Mesodermal cell (in vitro differentiated cells): Measurements from ENCODE around the gene WDR83.
A peak's percentile ranks its signal among the peaks of the same experiment; 100 is the strongest.

ENCODE experiments used
- H3K27ac ChIP-seq: 2 replicates; pipeline ENCODE4 v1.7.0; 2013; ENCODE audit warnings: mild to moderate bottlenecking, low read depth, low read length, moderate library complexity; ENCODE audit not compliant: severe bottlenecking
- H3K36me3 ChIP-seq: 2 replicates; pipeline ENCODE4 v1.7.1; 2013; ENCODE audit warnings: mild to moderate bottlenecking, low read length, moderate library complexity; ENCODE audit not compliant: control insufficient read depth, insufficient read depth
- H3K4me1 ChIP-seq: one replicate; pipeline ENCODE4 v1.7.1; 2013; ENCODE audit warnings: mild to moderate bottlenecking, low read length; ENCODE audit not compliant: insufficient read depth, control insufficient read depth, poor library complexity, severe bottlenecking
- H3K4me3 ChIP-seq: 2 replicates; pipeline ENCODE4 v1.7.0; 2013; ENCODE audit warnings: low read length, control low read depth, mild to moderate bottlenecking; ENCODE audit not compliant: insufficient read depth, poor library complexity, severe bottlenecking; ENCODE audit errors: extremely low read depth
- H3K9me3 ChIP-seq: 2 replicates; pipeline ENCODE4 v1.7.1; 2013; ENCODE audit warnings: mild to moderate bottlenecking, low read length, moderate library complexity; ENCODE audit not compliant: control insufficient read depth
- WGBS, 2 experiments: methylation state at CpG; one replicate each; pipeline ENCODE4 v1.1.5; 2013; ENCODE audit warnings: missing lambda C conversion rate in 2 of 2; ENCODE audit not compliant: insufficient coverage in 2 of 2; 5-methylcytosine and 5-hydroxymethylcytosine counted together

WDR83 gene

DNA sequence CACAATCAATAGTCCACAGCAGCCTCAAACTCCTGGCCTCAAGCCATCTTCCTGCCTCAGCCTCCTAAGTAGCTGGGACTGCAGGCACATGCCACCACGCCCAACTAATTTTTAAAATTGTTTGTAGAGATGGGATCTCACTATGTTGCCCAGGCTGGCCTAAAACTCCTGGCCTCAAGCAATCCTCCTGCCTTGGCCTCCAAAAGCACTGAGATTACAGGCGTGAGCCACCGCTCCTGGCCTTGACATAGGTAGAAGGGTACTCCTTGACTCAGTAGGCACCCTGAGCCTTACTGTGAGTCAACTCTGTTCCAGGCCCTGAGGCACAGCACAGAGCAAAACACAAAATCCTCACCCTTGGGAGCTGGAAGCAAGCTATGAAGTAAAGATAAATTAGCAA lies 49.3 kb downstream of the WDR83 start:
- no peak overlapping the region for H3K27ac ChIP-seq
- peaks cover 89% of the 10 kb centered on the region for H3K36me3 ChIP-seq
- WGBS, 2 experiments = 85 to 100% methylated on average over 1 to 2 of the region's 3 CpGs

DNA sequence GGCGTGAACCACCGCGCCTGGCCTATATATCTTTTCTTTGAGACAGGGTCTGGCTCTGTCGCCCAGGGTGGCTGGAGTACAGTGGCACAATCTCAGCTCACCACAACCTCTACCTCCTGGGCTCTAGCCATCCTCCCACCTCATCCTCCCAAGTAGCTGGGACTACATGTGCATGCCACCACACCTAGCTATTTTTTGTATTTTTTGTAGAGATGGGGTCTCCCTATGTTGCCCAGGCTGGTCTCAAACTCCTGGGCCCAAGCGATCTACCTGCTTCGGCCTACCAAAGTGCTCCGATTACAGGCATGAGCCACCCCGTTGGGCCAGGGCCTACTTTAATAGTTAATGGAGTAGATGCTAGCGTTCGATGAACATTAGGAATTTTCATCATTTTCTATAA lies 53.7 kb downstream of the WDR83 start:
- no peaks in the 10 kb centered on the region for H3K4me1 ChIP-seq
- peak overlapping the region; percentile 93 for H3K27ac ChIP-seq
- peak overlapping the region; percentile 81 for H3K4me3 ChIP-seq
- no peaks in the 10 kb centered on the region for H3K9me3 ChIP-seq
- H3K36me3 ChIP-seq = peaks cover 54% of the 10 kb centered on the region
- 96 to 97% methylated on average over 8 of the region's 10 CpGs for WGBS, 2 experiments

More for the DNA sequence above, 49.3 kb downstream of the WDR83 start:
- no peaks in the 10 kb centered on the region for H3K9me3 ChIP-seq
- no peak overlapping the region for H3K4me3 ChIP-seq
- H3K4me1 ChIP-seq = no peaks in the 10 kb centered on the region

DNA sequence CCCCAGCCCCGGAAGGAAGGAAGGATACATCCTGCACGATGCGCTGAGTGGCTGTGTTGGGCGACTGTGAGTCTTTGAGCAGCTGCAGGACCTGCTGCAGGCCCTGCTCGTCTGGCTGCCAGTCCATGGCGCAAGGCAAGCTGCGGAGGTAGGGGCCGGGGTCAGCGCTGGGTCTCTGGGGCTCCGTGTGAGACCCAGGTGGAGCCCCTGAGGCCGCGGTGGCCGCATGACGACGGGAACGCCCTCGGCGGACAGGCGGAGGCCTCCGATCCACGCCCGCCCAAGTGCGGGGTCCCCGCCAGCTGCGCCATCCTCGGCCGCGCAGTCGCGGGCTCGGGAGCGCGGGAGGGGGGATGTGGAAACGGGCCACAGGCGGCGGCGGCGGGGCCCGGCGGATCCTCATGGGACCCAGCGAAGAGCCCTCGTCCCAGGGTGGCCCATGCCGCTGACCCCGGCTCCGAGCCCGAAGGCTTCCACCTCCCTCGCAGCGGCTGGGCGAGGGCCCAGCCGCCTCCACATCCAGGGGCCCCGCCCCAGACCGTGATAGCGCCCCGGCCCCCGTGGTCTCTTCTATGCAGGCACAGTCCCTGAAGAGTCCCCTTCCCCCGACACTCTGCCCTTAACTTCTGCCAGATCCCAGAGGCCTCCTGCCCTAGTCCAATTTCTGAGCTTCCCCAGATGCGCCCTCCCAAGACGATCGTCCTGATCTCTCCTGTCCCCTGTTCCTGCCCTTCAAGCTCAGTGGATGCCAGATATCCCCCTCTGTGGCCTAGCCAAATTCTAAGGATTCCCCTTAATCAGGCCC lies 54.4 kb downstream of the WDR83 start:
- Histone ChIP-seq H3K4me1 (no peaks in the 10 kb centered on the region), H3K36me3 (peaks cover 46% of the 10 kb centered on the region), H3K4me3 (peak overlapping the region; percentile 81), H3K9me3 (no peaks in the 10 kb centered on the region), H3K27ac (peak overlapping the region; percentile 93)
- 12 to 19% methylated on average over 36 to 51 of the region's 59 CpGs for WGBS, 2 experiments

DNA sequence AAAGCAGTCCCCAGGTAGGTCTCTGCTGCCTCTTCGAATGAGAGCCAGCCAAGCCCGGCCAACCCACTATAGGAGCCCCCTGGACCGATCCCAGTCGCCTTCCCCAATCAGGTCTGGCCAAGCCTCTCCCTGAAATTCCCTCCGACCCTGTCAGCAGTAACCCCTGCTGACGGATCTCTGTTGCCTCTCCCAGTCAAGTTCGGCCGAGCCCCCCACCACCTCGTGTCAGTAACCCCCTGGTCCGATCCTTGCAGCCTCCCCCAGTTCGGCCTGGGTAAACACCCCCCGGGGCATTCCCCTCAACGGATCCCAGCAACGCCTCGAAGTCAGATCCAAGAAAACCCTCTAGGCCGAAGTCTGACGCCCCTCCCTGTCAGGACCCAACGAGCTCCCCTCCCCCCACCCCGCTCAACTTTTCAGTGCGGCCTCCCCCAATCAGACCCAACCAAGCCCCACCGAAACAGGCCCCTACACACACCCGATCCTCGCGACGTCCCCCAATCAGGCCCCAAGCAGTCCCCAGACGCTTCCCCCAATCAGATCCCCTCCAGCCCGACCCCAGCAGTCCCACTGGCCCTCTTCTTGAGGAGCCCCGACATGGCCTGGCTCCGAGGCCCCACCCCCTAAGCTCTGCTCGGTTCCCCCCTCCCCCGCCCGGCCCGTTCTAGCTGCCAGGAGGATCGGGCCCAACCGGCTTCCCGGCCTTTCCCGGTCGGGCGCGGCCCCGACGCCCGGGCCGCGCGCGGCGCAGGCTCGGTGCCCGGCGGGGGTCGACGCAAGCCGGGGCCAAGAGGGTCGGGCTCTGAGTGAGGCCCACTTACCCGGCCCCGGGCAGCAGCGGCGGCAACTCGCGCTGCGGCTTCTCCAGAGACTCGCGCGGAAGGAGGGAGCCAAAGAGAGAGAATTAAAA lies 55.3 kb downstream of the WDR83 start:
- H3K27ac ChIP-seq = peak overlapping the region; percentile 93

DNA sequence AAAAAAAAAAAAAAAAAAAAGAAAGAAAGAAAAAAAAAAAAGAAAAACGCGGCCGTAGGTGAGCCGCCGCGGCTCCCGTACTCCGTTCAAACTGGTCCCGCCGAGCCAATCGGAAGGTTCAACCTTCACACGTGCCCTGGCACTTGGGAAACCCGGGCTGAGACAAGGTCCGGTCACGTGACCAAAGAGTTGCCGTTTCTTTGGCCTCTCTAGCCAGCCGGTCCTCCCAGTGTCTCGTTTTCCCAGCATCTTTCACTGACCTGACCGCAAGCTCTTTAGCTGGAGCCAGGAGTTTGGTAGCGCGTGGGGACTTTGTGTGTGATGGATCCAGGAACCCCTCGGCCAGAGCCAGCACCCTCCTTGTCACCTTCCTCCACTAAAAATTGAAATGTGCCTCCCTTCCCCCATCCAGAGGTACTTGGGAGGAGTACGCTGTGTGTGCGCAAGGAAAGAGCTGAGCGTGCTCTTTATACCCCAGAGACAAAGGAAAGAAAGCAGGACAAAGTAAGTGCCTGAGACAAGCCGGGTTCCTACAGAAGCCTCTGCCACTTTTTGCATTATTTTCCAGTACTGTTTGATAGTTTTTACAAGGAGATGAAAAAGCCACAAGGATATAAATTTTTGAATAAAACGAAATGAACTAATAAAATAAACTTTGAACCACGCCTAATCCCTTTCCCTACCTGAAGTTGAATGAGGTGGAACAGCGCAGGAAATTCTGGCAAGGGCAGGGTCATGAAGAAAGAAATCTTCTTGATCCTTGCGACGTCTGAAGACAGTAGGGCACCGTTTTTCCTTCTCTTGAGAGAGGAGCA lies 56.2 kb downstream of the WDR83 start:
- WGBS, 2 experiments = 0 to 1% methylated on average over 21 to 22 of the region's 32 CpGs

More for the DNA sequence above, 55.3 kb downstream of the WDR83 start:
- no peaks in the 10 kb centered on the region for H3K9me3 ChIP-seq
- peaks cover 38% of the 10 kb centered on the region for H3K36me3 ChIP-seq
- 0 to 1% methylated on average over 8 to 21 of the region's 65 CpGs for WGBS, 2 experiments
- no peaks in the 10 kb centered on the region for H3K4me1 ChIP-seq
- peak overlapping the region; percentile 81 for H3K4me3 ChIP-seq

DNA sequence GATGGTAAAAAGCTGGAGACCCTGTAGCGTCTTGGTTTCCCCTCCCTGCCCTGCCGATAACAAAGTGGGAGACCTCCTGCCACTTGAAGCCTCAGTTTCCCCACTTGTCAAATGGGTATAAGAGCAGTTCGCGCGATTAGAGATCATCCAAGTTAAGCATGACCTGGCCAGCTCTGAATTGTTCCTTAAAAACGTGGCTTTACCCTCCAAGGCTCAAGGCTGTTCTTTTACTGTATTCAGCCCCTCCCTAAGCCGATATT lies 56.7 kb downstream of the WDR83 start:
- Histone ChIP-seq H3K36me3 (peaks cover 31% of the 10 kb centered on the region), H3K4me1 (no peaks in the 10 kb centered on the region), H3K9me3 (no peaks in the 10 kb centered on the region), H3K4me3 (peak overlapping the region; percentile 81), H3K27ac (peak overlapping the region; percentile 93)
- WGBS, 2 experiments = 0% methylated on average over 5 to 6 of the region's 7 CpGs

More for the DNA sequence above, 56.2 kb downstream of the WDR83 start:
- Histone ChIP-seq H3K4me3 (peak overlapping the region; percentile 81), H3K4me1 (no peaks in the 10 kb centered on the region), H3K36me3 (peaks cover 32% of the 10 kb centered on the region), H3K9me3 (no peaks in the 10 kb centered on the region), H3K27ac (peak overlapping the region; percentile 93)

DNA sequence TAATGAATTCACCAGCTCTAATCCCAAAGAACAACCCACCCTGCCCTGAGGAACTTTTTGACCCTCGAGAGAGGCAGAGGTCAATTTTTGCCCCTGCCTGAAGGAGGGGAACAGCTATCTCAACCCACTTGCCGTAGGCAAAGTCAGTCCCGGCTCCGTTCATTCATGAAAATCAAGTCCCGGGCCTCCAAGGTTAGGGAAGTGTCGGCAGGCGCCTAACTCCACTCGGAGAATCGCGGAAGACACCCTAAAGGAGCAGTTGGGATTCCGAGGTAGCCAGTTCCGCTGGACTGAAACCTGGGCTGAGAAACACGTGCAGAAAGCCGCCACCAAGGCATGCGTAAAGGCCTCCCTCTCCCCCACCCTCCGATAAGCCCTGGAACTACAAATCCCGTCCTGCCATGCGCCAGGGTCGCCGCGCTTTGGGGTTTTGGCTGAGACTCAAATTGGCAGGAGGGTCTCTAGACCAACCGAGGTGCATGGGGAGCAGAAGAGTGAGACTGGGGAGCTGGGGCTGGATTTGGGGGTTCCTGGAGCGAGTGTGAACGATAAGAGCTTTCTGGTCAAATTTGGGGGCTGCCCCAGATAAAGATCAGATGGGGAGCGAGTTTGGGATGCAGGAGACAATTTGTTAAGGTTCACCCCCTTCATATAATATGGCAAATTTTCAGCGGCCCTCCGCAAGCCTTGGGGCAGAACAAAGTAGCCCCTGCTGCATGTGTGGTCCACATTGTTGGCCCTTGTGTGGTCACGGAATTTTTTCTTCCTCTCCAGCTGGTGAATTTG lies 57.2 kb downstream of the WDR83 start, which contains the start of gene TNPO2:
TNPO2 (minus strand) TSS at position 292 of the 786 bp plus-strand sequence. CDS start 2,955 bp downstream, outside the sequence.
- Histone ChIP-seq H3K4me3 (peak within 1 kb of the TSS; percentile 81), H3K4me1 (no peaks in the 10 kb centered on the region), H3K27ac (peak within 1 kb of the TSS; percentile 93), H3K9me3 (no peaks in the 10 kb centered on the region), H3K36me3 (peaks cover 31% of the 10 kb centered on the region)
- 6 to 9% methylated on average over 19 to 26 of the region's 28 CpGs for WGBS, 2 experiments
